RWPE1 (cell line): ENCODE results near the gene AFDN.

Source experiments
- CTCF ChIA-PET: fragments of 350-600 bp; sonication (Branson Sonifier 250); formaldehyde crosslinking; extraction: SDS; loops from one replicate; lab custom pipeline; 2021; lab: Yijun Ruan, JAX
- POLR2A ChIA-PET: fragments of 400-600 bp; formaldehyde crosslinking; extraction: SDS; loops from one replicate; lab custom pipeline; 2020; ENCODE audit warnings: antibody characterized with exemption; ENCODE audit not compliant: low non-redundant PET; lab: Yijun Ruan, JAX
- DNase-seq: peaks from one replicate; pipeline ENCODE4 v3.0.0; 2012; ENCODE audit warnings: low spot score
- H3K27ac ChIP-seq: fragments of 450-650 bp; 2 replicates; pipeline ENCODE4 v1.5.1; 2017
- TF ChIP-seq, protein P1 (sequence below): fragments of 450-650 bp; conservative IDR thresholded peaks from 2 replicates; pipeline ENCODE4 v1.5.1; 2017; ENCODE audit warnings: low read depth, mild to moderate bottlenecking

AFDN gene

DNA sequence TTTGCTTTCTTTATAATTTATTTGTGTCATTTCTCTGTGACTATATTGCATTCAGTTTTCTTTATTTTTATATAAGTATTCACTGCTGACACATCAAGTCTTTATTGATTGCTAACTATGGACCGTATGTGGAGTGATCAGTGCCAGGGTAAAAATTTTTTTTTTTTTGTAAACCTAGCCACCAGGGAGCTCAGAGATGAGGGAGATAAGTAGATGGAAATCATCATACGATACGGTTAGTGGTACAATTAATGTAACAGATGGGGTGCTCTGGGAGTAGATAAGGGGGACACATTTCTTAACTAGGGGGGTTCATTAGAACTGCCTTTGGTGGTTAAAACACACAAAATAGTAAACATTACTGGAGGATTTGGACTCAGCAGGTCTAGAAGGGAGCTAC is 68.3 kb downstream of the AFDN start:
- TF ChIP-seq, protein P1, sequence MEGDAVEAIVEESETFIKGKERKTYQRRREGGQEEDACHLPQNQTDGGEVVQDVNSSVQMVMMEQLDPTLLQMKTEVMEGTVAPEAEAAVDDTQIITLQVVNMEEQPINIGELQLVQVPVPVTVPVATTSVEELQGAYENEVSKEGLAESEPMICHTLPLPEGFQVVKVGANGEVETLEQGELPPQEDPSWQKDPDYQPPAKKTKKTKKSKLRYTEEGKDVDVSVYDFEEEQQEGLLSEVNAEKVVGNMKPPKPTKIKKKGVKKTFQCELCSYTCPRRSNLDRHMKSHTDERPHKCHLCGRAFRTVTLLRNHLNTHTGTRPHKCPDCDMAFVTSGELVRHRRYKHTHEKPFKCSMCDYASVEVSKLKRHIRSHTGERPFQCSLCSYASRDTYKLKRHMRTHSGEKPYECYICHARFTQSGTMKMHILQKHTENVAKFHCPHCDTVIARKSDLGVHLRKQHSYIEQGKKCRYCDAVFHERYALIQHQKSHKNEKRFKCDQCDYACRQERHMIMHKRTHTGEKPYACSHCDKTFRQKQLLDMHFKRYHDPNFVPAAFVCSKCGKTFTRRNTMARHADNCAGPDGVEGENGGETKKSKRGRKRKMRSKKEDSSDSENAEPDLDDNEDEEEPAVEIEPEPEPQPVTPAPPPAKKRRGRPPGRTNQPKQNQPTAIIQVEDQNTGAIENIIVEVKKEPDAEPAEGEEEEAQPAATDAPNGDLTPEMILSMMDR: no peak
- no peak overlapping the region for H3K27ac ChIP-seq
- ChIA-PET CTCF (no interaction called here), POLR2A (no interaction called here)
- DNase-seq: no peak

DNA sequence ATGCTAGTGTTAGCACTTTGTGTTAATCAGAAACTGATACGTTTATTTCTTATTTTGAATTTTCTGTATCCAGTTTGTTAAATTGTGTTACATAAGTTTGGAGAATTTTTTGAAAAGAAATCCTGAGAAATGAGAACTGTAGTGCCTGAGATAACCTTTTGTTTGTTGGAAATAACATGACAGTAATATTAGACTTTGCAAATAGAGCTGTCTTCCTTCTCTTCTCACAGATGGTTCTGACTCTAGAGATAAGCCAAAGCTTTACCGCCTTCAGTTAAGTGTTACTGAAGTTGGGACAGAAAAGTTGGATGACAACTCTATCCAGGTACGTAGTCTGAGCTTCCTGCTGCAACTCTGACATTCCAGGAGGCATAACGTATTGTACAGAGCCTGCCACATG is 69.9 kb downstream of the AFDN start:
- CTCF ChIA-PET: interaction anchor here (0.5 to 0.6 kb wide), 2 partner anchors 677 to 808 kb away, joined by 3 read pairs; no protein-coding TSS in a partner anchor
- POLR2A ChIA-PET: no interaction called here
- no peak for DNase-seq
- H3K27ac ChIP-seq: no peak overlapping the region
- TF ChIP-seq, protein P1: no peak

DNA sequence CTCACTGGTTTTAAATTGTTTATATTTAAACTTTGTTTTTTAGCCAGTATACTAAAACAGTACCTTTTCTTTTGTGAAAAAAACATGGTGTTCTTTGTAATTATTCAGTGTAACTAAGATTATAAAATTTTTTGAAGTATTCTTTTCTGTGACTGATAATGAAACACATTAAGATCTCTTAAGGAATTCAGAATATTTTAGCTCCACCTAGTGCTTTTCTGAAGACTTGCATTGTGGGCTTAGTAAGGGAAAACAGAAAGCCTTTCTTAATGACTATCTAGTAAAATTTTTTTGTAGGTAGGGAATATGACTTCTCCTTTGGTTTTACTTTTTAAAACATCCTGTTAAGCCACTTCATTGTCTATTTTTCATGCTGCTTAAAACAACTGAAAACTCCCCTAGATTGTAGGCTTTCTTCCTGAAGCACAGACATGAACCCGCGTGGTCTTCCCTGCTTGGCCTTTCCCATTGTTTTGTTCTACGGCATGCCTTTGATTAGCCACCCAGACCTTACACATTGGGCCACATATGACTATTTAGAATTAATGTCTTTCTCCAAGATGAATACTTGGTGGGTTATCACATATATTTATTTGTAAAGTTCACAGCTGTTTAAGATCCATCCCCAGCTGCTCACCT is 72.1 kb downstream of the AFDN start:
- POLR2A ChIA-PET: no interaction called here
- peak; percentile 14 for DNase-seq
- H3K27ac ChIP-seq: no peak overlapping the region

DNA sequence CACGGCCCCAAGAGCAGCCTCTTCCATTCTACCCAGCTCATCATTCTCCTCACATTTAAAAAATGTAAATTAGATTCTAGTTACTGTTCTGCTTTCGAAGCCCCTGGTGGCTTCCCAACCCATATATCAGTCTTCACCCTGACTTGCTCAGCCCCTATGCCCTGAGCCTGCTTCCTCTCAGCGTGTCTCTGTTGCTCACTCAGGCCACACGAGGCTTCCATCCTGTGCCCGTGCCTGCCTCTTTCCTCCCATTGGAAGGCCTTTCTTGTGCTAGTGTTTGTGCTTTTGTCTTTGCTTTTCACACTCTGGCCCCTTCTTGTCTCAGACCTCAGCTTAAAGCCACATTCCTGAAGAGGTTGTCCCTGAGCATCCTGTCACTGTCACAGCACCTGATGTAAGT is 78.1 kb downstream of the AFDN start:
- ChIA-PET POLR2A (no interaction called here), CTCF (no interaction called here)
- TF ChIP-seq, protein P1: no peak

More for the DNA sequence above, 72.1 kb downstream of the AFDN start:
- CTCF ChIA-PET: interaction anchor here (0.7 to 0.8 kb wide), 3 partner anchors 19 to 424 kb away, joined by 3 to 4 read pairs (median 3); no protein-coding TSS in a partner anchor
- TF ChIP-seq, protein P1: peak; percentile 79

DNA sequence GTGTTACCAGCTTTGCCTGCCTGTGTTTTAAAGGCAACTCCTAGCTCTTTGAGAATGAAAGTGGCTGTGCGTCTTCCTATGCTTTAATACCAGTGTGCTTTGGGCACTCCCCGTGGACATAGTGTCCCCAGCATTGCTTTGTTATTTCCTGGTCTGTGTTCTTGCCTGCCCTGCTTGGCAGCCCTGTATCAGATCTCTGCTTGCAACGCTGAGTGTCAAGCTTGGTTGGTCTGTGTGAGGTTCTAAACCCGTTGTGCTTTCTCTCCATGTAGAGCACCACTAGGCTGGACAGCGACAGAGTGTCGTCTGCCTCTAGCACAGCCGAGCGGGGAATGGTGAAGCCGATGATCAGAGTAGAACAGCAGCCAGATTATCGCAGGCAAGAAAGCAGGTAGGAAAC is 80.2 kb downstream of the AFDN start:
- H3K27ac ChIP-seq: no peak overlapping the region
- peak; percentile 20 for DNase-seq
- CTCF ChIA-PET: interaction anchor here (0.9 kb wide), 1 partner anchor 211 kb away, joined by 4 read pairs; no protein-coding TSS in a partner anchor
- POLR2A ChIA-PET: no interaction called here
- TF ChIP-seq, protein P1: no peak

More for the DNA sequence above, 78.1 kb downstream of the AFDN start:
- H3K27ac ChIP-seq: no peak overlapping the region
- DNase-seq: no peak

DNA sequence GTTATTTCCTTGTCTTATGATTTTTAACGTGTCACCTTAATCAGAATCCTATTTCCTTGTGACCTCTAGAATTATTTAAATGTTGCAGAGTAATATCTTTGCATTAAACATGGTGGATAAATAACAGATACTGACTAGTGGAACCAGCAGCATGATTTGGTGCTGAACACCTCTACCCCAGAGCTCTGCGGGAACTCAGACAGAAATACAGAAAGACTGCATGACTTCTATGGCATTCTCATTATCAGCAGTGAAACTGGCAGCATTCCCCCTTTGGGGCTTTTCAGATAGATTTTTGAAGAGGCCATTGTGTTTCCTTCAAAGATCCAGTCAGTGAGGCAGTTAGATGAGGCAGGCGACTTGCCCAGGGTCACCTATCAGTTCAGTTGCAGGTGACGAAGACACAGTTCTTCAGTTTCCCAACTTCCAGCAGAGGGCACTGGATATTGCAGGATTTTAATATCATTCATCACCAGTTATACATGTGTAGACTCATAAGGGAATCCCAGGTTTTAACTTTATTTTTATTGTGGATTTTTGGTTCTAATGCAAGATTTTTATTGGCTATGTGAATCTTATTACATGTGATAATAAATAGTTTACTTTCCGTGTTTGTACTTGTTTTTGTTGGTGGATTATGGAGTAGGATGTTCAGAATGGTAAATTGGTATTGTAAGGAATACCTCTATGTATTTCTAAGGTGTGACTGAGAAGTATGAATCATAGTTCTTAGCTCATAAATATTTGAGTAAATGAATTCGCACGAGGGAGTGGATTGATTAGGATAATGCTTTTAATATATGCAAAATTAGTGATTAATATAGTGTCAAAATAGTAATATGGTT is 81.3 kb downstream of the AFDN start:
- H3K27ac ChIP-seq: no peak overlapping the region
- ChIA-PET CTCF (interaction anchor here (0.6 to 0.9 kb wide), 5 partner anchors 28 to 365 kb away, joined by 3 to 4 read pairs (median 3); no protein-coding TSS in a partner anchor), POLR2A (no interaction called here)
- DNase-seq: peak; percentile 27
- TF ChIP-seq, protein P1: peak; percentile 51; the same call in 1 of the 2 replicates
